Astrocyte of the spinal cord (primary cell): Measurements from ENCODE around the gene TTC7B.

Experiments used
- DNase-seq: peaks from one replicate; pipeline ENCODE4 v3.0.0; 2011; ENCODE audit warnings: low read depth, low spot score
- H3K4me3 ChIP-seq: 2 replicates; pipeline ENCODE4 v1.5.1; 2011; ENCODE audit warnings: low read depth, mild to moderate bottlenecking, low read length, moderate library complexity
- CTCF ChIP-seq: IDR thresholded peaks from 2 replicates; pipeline ENCODE4 v1.5.1; 2012; ENCODE audit warnings: low read depth, mild to moderate bottlenecking, low read length, inconsistent platforms
- in situ Hi-C: cut with HindIII; loops from 2 replicates; pipeline ENCODE4 v1.10.0; 2017; ENCODE audit warnings: low sequenced_read_pairs

TTC7B gene

GRCh38 chr14:90671382-90672234 is 144.6 kb downstream of the TTC7B start:
- no peak for DNase-seq
- no peak for TF ChIP-seq CTCF
- in situ Hi-C loops, result no loop called here
- no peak overlapping the region for H3K4me3 ChIP-seq

- no peak for TF ChIP-seq CTCF
- in situ Hi-C loops, result no loop called here
Observed at GRCh38 chr14:90669731-90670130, 146.5 kb downstream of the TTC7B start.

GRCh38 chr14:90666571-90666970 is 149.7 kb downstream of the TTC7B start:
- in situ Hi-C loops, result no loop called here
- DNase-seq, result no peak
- no peak overlapping the region for H3K4me3 ChIP-seq
- no peak for TF ChIP-seq CTCF

More at GRCh38 chr14:90669731-90670130, 146.5 kb downstream of the TTC7B start:
- no peak overlapping the region for H3K4me3 ChIP-seq
- DNase-seq, result no peak

GRCh38 chr14:90665321-90666000 is 150.8 kb downstream of the TTC7B start:
- H3K4me3 ChIP-seq, result no peak overlapping the region
- TF ChIP-seq CTCF, result no peak
- DNase-seq, result no peak
- in situ Hi-C loops, result no loop called here

GRCh38 chr14:90664911-90665310 is 151.3 kb downstream of the TTC7B start:
- in situ Hi-C loops, result no loop called here
- no peak for DNase-seq

GRCh38 chr14:90663680-90664079 is 152.6 kb downstream of the TTC7B start:
- in situ Hi-C loops, result no loop called here
- no peak overlapping the region for H3K4me3 ChIP-seq
- no peak for DNase-seq
- TF ChIP-seq CTCF, result no peak

More at GRCh38 chr14:90664911-90665310, 151.3 kb downstream of the TTC7B start:
- no peak overlapping the region for H3K4me3 ChIP-seq
- TF ChIP-seq CTCF, result no peak
